GM18907 (cell line): ENCODE results near the gene LYPD6.
"Not testable (repeated sequence)": the region's sequence is repeated elsewhere in the genome, so short reads cannot be mapped to it uniquely, and the experiment has no call there.

Experiments
- ATAC-seq: cut with Tn5 transposase; IDR thresholded peaks from one replicate; pipeline ENCODE4 v1.9.1; 2021; ENCODE audit warnings: mild to moderate bottlenecking, moderate library complexity; ENCODE audit not compliant: unreplicated experiment

The LYPD6 gene

DNA sequence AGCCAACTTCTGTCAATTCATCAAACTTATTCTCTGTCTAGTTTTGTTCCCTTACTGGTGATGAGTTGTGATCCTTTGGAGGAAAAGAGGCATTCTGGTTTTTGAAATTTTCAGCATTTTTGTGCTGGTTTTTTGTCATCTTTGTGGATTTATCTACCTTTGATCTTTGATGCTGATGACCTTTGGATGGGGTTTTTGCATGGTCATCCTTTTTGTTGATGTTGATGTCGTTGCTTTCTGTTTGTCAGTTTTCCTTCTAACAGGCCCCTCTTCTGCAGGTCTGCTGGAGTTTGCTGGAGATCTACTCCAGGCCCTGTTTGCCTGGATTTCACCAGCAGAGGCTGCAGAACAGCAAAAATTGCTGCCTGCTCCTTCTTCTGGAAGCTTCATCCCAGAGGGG lies 168.8 kb downstream of the LYPD6 start:
- not testable (repeated sequence) for ATAC-seq

DNA sequence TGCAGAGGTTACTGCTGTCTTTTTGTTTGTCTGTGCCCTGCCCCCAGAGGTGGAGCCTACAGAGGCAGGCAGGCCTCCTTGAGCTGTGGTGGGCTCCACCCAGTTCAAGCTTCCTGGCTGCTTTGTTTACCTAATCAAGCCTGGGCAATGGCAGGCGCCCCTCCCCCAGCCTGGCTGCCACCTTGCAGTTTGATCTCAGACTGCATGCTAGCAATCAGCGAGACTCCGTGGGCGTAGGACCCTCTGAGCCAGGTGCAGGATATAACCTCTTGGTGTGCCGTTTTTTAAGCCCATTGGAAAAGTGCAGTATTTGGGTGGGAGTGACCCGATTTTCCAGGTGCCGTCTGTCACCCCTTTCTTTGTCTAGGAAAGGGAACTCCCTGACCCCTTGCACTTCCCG lies 176.4 kb downstream of the LYPD6 start:
- not testable (repeated sequence) for ATAC-seq

DNA sequence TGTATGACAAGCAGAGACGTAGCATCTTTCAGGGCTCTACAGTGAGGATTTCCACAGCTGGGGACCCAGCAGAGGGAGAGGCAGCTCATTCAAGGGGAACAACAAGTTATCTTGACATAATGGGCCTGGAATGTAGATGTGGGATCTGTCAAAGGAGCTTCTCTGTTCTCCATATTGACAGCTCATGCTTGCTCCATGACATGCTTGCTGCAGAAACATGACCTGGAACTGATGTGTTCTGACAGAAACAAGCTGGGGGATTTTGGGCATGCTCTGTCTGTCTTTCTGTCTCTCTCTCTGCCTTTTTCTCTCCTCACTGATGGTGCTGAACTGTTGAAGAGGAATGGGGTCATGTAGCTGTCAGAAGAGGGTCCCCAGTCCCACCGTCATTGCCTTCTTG lies 177.6 kb downstream of the LYPD6 start:
- ATAC-seq, result no peak

DNA sequence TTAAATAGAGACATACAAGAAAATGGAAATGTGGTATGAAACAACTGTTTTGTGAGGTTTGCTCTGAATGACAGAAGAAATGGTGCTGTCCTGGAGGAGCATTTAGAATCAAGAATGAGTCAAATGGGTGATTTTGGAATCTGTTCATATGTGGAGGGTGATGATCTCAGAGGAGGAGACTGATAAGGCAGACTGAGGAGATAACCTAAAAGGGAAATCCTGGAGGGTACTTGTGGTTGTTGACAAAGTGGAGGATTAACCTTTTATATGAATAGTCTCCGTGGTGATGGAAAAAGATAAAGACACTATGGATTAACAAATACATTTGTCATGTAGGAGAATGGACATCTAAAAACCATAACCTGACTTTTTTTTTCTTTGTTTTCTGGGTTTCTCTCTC lies 183.1 kb downstream of the LYPD6 start:
- ATAC-seq, result no peak
